HL-60 (cell line): ENCODE measurements around the gene IPO11.
A peak's percentile ranks its signal among the peaks of the same experiment; 100 is the strongest.

Experiments
- DNase-seq, 2 experiments: peaks; one replicate each; pipeline ENCODE4 v3.0.0-alpha.2; 2010 to 2020; ENCODE audit warnings: low read depth in 1 of 2, low spot score in 1 of 2
- H3K27ac ChIP-seq: fragments of 250-450 bp; sonication (Bioruptor Pico); replicated peaks from 2 replicates; pipeline ENCODE4 v1.5.1; 2020; ENCODE audit warnings: mild to moderate bottlenecking, moderate library complexity
- H3K27me3 ChIP-seq: fragments of 250-450 bp; sonication (Bioruptor Pico); 2 replicates; pipeline ENCODE4 v1.5.1; 2021; ENCODE audit warnings: mild to moderate bottlenecking, moderate library complexity; ENCODE audit not compliant: insufficient read depth, poor library complexity, severe bottlenecking
- H3K4me3 ChIP-seq: replicated peaks from 2 replicates; pipeline ENCODE4 v1.5.1; 2011; ENCODE audit warnings: mild to moderate bottlenecking, control low read depth, low read length; ENCODE audit not compliant: insufficient read depth
- CTCF ChIP-seq: IDR thresholded peaks from one replicate; pipeline ENCODE4 v1.5.1; 2011; ENCODE audit warnings: low read length, control low read depth, inconsistent platforms; ENCODE audit not compliant: insufficient read depth
- GABPA ChIP-seq: IDR thresholded peaks from 2 replicates; pipeline ENCODE4 v1.6.1; 2012; ENCODE audit warnings: low read depth
- POLR2AphosphoS5 ChIP-seq: IDR thresholded peaks from 2 replicates; pipeline ENCODE4 v1.6.1; 2012; ENCODE audit warnings: low read depth
- REST ChIP-seq: IDR thresholded peaks from 2 replicates; pipeline ENCODE4 v1.6.1; 2012; ENCODE audit warnings: low read depth; ENCODE audit not compliant: insufficient replicate concordance
- SPI1 ChIP-seq: IDR thresholded peaks from 2 replicates; pipeline ENCODE4 v1.6.1; 2012; ENCODE audit warnings: low read depth, mild to moderate bottlenecking, borderline replicate concordance

The IPO11 gene

GRCh38 chr5:62521319-62521718 lies 108.8 kb downstream of the IPO11 start:
- Histone ChIP-seq H3K4me3 (no peak overlapping the region), H3K27me3 (no peaks in the 10 kb centered on the region), H3K27ac (no peak overlapping the region)
- no peak for TF ChIP-seq REST
- no peak for TF ChIP-seq POLR2AphosphoS5
- TF ChIP-seq SPI1: peak; percentile 38; the same call in 1 of the 2 replicates
- no peak for TF ChIP-seq GABPA
- no peak for TF ChIP-seq CTCF
- DNase-seq: no peak

GRCh38 chr5:62522811-62523210 lies 110.2 kb downstream of the IPO11 start:
- TF ChIP-seq CTCF: no peak
- TF ChIP-seq GABPA: no peak
- no peak for TF ChIP-seq REST
- TF ChIP-seq SPI1: no peak
- TF ChIP-seq POLR2AphosphoS5: no peak
- no peak for DNase-seq
- Histone ChIP-seq H3K27me3 (no peaks in the 10 kb centered on the region), H3K4me3 (no peak overlapping the region), H3K27ac (no peak overlapping the region)

- no peak for TF ChIP-seq CTCF
- TF ChIP-seq POLR2AphosphoS5: no peak
- TF ChIP-seq SPI1: no peak
- TF ChIP-seq REST: no peak
- TF ChIP-seq GABPA: no peak
- no peak overlapping the region for H3K27ac ChIP-seq
- H3K27me3 ChIP-seq: no peaks in the 10 kb centered on the region
- no peak for DNase-seq
- H3K4me3 ChIP-seq: no peak overlapping the region
Observed at GRCh38 chr5:62533597-62533996, 121.0 kb downstream of the IPO11 start.
